HUDEP-2 (cell line): ENCODE results near the gene MBNL2.

ENCODE experiments used
- DNase-seq, 76 experiments: peaks; one replicate each; lab custom pipeline; 2025; ENCODE audit not compliant: unreplicated experiment in 76 of 76; lab: John Stamatoyannopoulos, UW

Gene MBNL2, protein sequence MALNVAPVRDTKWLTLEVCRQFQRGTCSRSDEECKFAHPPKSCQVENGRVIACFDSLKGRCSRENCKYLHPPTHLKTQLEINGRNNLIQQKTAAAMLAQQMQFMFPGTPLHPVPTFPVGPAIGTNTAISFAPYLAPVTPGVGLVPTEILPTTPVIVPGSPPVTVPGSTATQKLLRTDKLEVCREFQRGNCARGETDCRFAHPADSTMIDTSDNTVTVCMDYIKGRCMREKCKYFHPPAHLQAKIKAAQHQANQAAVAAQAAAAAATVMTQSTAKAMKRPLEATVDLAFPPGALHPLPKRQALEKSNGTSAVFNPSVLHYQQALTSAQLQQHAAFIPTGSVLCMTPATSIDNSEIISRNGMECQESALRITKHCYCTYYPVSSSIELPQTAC

DNA sequence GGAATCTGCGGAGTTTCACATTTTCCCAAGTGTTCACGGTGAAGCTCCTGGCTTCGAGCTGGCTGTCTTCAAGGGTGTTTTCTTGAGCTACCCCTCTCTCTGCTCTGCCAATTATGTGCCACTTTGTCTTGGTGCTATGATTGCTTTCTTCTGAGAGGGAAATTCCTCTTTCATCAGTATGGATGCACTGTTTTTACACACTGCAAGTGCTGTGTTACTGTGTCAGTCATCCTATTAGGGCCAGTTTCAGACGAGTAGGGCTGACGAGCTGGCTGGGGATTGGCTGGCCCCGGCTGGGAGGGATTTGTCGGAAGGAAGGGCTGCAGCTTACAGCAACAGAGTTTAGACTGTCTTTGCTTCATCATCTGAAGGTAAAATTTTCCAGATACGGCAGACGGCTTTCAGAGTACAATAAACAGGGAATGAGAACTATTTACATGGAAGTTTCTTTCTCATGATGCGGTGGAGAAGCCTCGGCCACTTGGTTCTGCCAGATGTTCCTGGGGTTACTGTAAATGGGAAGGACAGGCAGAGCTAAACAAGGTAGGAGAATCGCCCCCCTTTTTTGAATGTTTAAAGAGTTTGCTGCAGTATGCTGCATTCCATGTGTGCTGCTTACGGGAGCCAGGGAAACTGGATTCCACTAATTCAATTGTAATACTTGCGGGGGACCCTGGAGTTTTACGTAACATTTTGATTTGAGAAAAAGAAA lies at the start of gene MBNL2:
TSS of gene MBNL2 (plus strand) at position 345 of the 712 bp plus-strand sequence. CDS start 53,903 bp downstream, outside the sequence.
- DNase-seq: peak in 74 of 76 experiments; percentile 9 to 88 (median 73)

DNA sequence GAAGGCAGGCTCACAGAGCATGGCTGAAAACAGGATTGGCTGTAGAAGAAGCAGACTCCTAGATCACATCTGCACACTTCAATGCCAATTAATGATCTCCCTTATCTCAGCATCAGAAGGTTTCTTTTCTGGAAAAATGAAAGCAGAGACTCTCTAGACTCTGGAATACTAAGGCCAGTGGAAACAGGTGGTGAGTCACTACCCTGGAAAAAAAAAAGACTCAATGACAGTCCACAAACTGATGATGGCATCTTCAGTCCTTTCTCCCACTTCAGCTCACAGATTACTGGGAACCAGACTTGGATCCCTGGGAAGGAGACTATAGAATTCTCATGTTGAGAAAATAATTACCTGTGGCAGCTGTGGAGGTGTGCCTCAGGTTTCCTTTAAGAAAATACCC lies 47.5 kb upstream of the MBNL2 start:
- no peak for DNase-seq

DNA sequence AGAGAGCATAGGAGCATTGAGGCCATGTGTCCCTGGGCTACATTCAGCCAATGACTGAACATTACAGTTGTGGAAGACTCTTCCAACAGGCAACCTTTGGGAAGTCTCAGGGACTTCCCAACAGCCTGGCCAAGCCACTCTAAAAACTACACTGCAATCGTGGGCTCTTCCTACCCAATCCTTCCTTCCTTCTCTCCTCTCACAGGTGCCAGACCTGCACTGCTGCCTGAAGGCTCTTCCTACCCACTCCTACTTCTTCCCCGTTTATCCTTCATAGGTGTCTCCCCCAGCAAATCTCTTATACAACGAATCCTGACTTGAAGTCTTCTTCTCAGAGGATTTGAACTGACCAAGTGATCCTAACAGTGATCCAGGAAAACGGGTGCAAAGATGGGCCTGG lies 47.1 kb upstream of the MBNL2 start:
- DNase-seq: no peak

DNA sequence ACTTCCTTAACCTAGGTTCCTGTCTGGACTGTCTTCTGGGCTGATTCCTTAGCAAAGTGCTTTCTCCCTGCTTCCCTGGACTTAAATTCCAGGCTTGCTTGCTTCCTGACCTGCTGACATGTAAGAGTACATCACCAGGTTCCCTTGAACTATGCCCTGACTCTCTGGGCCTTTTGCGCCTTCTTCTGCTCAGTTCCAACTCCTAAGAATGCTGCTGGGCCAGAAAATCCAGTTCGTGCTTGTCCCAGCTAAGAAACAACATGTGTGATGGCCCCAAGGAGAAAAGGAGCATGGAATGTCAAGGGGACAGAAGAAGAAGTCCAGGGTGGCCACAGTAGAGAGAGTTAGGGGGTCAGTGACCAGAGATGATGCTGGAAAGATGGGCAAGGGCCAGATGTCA lies 42.6 kb upstream of the MBNL2 start:
- DNase-seq: no peak

DNA sequence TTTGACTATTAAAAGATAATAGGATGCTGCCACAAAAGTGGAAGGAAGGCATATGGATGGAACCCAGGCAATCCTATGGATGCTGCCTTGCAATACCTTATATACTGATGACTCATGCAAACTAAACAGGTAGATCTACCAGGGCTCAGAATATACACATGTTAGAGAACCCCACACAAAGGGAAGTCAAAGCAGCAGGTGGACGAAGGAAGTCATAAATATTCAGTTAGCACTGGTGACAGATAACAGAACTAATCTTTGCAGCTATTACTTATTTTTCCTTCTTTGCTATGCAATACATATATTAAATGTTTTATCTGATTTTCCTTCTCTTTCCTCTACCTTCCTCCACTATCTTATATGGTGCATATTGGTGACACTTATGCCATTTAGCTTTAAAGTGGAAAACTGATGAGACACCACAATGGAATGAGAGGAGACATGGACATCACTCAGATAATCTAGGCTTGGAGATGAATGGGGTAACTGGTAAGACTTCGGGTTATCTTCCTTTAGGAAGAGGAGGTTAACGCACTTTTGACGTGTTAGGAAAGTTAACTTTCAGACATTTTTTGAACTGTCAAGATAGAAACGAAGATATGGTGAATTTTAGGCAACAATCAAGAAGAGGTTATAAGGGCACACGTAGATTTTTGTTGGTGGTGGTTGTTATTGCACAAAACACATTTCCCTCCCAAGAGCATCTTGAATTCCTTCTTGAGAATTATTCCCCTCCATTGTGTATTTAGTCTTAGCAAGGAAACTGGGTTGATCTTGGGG lies 39.8 kb upstream of the MBNL2 start:
- no peak for DNase-seq

DNA sequence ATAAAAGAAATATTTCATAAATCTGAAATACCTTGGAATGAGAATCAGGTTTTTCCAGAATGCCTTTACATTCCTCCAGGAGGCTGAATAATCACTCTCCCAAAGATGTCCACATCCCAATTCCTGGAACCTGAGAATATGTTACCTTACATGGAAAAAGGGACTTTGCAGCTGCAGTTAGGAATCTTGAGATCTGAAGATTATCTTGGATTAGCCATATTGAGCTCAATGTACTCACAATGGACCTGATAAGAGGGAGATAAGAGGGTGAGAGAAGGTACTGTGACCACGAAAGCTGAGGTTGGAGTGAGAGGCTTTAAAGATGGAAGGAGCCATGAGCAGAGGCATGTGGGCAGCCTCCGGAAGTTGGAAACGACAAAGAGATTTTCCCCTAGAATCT lies 36.8 kb upstream of the MBNL2 start:
- DNase-seq: no peak

DNA sequence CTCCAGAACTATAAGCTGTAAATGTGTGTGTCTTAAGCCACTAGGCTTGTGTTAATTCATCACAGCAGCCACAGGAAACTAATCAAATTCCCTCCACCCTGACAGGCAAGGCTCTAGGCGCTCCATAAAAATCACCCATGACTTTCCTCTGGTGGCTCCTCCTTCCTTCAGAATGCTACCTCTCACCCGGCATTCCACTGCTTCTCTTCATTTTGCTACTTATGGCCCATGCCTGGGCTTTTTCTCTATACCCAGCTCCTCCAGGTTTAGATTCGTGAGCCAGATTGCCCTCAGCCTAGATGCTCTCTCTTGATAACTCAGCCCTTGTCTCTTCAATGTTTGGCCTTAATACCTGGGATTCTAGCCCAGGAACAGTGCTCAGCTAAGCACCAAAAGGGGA lies 36.4 kb upstream of the MBNL2 start:
- DNase-seq: no peak

DNA sequence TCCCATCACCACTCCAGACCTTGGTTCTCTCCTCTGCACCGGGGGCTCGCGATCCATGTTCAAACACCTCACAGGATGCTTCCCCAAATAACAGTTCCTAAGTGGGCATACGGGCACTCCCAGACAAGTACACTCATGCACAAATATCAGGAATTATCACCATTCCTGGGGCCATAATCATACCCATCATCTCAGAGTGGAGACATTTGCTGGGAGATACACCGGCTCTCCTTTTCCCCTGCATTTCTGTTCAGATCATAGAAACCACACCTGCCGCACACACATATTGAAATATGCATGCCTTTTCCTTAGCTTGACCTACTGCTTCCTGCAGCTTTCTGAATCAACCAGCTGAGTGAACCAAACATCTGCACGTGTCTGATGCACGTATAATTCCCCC lies 33.9 kb upstream of the MBNL2 start:
- DNase-seq: no peak

DNA sequence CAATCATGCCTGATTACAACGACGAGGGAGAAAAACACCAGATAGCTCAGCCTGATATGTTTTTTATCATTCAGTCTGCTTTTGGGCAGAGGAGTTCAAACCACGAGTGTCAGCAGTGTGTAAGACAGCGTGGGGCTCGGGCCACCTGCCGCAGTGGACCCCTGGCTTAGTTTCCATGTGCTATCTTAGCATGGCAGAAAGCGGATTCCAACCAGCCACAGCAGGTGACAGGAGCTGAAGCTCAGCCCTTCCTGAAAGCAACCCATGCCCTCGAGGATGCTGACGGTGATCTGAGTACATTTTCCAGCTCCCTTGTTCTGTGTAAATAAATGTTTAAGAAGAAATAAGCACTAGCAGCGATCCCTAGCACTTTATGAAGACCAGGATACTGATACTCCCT lies 32.2 kb upstream of the MBNL2 start:
- DNase-seq: no peak

DNA sequence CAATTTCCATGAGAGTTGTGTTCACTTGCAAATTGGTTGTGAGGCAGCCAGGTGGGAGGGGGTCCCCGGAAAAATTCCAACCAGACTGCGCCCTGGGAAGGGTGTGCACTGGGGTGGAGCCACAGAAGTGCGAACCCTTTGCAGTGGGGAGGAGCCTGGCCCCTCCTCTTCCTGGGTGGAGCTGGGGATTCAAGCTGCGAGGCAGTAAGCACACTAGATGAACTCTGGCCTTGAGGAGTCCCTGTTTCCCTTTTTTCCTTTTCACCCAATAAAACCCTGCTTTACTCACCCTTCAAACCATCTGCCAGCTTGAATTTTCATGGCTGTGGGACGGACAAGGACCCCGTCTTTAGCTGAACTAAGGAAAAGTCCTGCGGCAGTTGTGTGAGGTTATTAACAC lies 31.0 kb upstream of the MBNL2 start:
- peak in 2 of 76 experiments; percentile 5 to 6 for DNase-seq

DNA sequence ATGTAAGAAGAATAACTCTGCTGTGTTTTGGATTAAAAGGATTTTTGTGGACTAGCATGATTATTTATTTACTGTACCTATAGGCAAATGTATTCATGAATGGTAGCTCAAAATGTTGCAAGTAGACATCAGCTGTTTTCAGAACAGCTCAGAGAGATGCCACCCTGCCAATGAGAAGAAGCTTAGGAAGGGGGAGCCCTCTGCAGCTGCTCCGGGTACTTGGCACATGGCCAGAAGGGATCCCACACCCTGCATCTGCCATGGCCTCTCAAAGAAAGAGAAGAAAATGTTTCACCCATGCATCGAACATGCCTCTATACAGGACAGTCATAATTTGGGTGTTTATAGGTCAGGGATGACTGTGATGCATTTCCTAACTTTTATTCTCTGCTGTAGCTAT lies 30.5 kb upstream of the MBNL2 start:
- DNase-seq: peak in 14 of 76 experiments; percentile 1 to 30 (median 5)

DNA sequence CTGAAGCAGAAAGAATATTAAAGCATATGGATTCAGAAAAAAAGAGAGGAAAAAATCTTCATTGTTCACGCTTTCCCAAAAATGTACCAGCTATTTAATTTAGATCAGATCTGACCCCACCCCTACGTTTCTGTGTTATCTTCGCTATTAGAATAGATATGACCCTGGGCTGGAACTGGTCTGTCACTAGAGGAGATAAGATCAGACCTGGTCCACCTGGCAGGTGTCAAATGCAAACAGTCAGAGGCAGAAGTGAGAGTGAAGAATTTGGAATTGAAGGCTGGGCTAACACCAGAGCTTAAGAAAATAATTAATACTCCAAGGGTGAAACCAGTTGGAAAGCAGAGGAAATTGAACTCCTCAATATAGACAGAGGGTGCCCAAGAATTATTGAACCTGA lies 30.0 kb upstream of the MBNL2 start:
- no peak for DNase-seq

DNA sequence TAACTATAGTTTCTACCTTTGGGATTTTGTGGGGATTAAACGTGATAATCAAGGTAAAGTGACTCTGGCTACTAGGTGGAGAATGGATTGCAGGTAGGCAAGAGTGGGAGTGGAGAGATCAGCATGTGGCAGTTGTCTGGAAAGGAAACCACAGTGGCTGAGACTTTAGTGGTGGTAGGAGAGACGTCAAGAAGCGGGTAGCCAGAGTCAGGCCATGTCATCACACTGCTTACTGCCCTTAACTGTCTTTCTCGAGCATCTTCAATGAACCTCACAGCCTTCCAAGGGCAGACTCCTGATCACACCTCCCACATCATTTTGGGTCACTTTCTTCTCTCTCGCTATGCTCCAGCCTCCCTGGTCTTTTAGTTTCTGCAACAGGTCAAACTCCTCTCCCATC lies 28.6 kb upstream of the MBNL2 start:
- no peak for DNase-seq

DNA sequence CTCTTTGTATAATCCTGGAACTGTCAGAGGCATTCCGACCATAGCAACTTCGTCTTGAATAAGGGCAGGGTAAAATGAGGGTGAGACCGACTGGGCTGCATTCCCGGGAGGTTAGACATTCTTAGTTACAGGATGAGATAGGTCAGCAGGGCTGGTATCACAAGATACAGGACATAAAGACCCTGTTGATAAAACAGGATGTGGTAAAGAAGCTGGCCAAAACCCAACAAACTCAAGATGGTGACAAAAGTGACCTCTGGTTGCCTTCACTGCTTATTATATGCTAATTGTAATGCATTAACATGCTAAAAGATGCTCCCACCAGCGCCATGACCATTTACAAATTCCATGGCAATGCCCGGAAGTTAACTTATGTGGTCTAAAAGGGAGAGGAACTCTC lies 27.7 kb upstream of the MBNL2 start:
- DNase-seq: peak in 73 of 76 experiments; percentile 11 to 93 (median 71)

DNA sequence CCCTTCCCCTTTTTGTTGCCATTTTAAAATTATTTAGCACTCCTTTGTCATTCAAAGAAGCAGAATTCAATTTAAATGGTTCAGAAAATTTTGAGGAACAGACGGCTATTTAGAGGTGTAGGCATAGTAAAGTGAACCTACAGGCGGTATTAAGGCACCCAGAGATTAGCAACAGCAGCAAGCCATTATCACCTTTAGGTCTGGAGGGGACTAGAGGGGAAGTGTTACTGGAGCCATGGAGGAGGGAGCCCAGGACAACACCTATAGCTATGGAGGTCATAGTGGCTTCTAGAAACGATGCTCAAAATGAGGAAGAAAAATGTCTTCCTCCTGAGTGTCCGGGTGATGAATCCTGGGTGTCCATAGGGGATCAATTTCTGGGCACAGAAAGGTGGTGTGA lies 25.8 kb upstream of the MBNL2 start:
- no peak for DNase-seq

DNA sequence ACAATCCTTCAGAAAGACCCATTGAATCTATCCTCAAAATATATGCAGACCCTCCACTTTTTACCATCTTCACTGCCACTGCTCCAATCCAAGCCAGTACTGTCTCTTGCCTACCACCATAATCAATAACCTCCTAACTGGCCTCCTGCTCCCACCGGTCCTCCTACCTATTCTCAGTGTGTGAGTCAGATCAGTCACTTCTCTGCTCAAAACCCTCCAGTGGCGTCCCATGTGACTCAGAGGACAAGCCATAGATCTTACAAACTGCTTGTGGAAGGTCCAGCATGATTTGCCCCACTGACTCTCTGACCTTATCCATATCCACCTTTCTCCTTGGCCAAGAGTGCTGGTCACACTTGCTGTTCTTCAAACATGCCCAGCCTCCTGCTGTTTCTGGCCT lies 23.4 kb upstream of the MBNL2 start:
- no peak for DNase-seq

DNA sequence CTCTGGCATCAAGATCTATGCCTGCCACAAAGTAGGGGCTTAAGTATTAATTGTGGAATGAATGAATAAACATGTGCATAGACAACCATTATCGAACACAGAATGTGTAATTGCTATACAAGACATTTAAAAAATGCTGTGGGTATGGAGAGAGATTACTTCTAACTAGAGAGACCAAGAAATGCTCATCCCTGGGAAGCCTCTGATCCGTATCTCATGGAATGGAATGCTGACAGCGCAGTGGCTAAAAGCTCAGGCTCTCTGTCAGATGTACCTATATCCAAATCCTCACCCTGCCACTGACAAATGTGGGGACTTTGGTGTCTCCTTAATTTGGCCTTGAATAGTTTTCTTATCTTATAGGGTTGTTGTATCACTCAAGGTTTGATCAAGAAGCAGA lies 22.7 kb upstream of the MBNL2 start:
- no peak for DNase-seq

DNA sequence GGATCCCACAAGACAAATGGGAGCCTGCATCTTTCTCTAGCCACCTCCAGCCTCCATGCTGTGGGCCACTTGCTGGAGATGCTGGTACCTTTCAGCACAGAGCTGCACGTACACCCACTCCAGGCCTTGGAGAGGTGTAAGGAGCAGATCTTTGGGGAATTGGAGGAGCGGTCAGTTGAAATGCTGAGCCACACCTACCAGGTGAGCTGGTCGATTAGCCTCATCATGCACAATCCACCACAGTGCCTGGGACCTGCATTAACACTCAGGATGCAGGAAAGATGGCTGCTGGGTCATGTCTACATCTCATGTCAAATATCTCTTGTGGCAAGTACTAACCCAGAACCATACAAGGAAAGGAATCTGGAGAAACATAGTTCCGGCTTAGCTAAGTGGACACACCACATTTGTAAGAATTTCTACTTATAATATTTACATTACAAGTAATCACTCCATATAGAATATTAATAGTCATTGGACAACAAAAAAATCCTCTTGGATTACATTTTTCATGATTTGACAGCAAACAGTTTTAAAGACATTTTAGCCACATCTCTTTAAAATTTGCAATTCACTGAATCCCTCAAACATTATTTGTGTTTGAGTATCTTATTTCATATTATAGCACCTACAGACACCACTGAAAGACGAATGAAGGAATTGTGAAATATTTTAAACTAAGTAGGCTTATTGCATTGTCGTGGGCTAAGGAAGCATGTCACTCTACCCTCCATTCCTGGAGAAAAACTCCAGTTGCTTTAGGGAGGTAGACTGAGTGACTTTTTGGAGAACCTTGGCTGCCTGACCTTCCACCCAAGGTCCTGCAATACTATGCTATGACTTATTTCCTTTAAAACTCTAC lies 21.8 kb upstream of the MBNL2 start:
- DNase-seq: no peak

DNA sequence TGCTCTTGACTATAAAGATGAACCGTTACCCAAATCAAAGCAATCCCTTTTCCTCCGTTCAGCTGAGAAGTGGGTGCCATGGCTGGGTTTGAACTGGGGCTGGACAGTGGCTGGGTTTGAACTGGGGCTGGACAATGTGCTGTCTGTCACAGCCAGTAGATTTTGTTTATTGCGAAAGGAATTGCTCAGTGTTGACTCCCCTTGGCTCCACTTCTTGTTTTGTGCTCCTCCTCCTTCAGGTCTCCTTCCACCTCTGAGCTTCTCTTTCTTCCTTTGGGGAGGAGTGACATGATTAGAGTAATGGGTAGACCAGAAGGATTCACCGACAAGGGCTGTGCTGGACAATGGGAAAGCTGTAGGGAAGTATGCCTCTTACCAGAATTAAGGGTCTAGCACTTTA lies 19.4 kb upstream of the MBNL2 start:
- no peak for DNase-seq

DNA sequence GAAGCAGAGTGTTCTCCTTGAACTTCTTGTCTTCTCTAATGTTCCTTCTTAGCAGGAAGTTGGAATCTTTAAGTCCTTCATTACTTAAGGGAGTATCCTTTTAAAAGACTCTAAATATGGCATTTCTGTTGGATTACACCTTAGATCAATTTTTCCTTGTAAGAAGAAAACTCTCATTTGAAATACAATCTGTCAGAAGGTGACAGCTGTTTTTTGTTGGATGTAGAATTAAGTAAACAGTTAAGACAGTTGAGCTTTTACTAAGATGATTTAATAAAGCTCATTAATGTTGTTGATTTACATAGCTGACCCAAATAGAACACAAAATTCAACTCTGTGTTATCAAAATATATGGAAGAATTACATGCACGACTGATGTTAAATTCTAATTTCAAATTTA lies 16.7 kb upstream of the MBNL2 start:
- DNase-seq: no peak

DNA sequence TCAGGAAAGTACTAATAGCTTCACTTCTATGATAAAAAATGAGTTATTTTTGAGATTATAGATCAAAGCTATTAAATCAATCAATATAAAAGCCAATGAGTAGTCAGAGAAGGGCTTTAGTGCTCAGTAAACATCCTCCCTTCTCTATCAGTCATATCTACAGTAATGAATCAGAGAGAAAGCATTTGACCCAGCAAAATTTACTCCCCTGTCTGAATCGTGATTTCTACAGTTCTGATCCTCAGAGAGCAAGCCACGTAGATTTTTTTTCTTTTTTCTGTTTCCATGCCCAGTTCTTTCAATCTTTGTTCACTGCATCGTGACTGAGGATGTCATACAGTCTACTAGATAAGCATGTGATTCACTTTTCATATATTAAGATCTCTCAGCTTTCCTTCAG lies 16.2 kb upstream of the MBNL2 start:
- DNase-seq: no peak
